Sigmoid colon (tissue), 4 donors: ENCODE measurements around the gene KRTAP9-2.
"Not testable (repeated sequence)": the region's sequence is repeated elsewhere in the genome, so short reads cannot be mapped to it uniquely, and the experiment has no call there.

Source experiments
- EP300 ChIP-seq, 4 donors: sonication (generic); formaldehyde crosslinking; IDR thresholded peaks; one replicate each; pipeline ENCODE4 v1.6.1; 2017; ENCODE audit warnings: antibody characterized with exemption in 4 of 4
- POLR2A ChIP-seq, 2 donors: fragments of 450-650 bp; IDR thresholded peaks; one replicate each; pipeline ENCODE4 v1.6.1; 2016; ENCODE audit warnings: antibody characterized with exemption in 2 of 2, mild to moderate bottlenecking in 2 of 2, moderate library complexity in 2 of 2
- TF ChIP-seq, protein P1 (sequence below), 4 experiments: fragments of 450-650 bp in 3 of 4; fragments of 200-600 bp in 1 of 4; IDR thresholded peaks; one replicate each; pipeline ENCODE4 v1.5.1; 2016 to 2019; ENCODE audit warnings: antibody characterized with exemption in 4 of 4, mild to moderate bottlenecking in 3 of 4, moderate library complexity in 2 of 4

DNA sequence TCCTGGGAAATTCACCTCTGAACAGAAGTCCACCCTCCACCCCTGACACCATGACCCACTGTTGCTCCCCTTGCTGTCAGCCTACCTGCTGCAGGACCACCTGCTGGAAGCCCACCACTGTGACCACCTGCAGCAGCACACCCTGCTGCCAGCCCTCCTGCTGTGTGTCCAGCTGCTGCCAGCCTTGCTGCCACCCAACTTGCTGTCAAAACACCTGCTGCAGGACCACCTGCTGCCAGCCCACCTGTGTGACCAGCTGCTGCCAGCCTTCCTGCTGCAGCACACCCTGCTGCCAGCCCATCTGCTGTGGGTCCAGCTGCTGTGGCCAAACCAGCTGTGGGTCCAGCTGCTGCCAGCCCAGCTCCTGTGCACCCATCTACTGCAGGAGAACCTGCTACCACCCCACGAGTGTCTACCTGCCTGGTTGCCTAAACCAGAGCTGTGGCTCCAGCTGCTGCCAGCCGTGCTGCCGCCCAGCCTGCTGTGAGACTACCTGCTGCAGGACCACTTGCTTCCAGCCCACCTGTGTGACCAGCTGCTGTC lies 49.3 kb downstream of the KRTAP9-2 start, which contains the start of gene KRTAP9-7:
- TF ChIP-seq, protein P1, sequence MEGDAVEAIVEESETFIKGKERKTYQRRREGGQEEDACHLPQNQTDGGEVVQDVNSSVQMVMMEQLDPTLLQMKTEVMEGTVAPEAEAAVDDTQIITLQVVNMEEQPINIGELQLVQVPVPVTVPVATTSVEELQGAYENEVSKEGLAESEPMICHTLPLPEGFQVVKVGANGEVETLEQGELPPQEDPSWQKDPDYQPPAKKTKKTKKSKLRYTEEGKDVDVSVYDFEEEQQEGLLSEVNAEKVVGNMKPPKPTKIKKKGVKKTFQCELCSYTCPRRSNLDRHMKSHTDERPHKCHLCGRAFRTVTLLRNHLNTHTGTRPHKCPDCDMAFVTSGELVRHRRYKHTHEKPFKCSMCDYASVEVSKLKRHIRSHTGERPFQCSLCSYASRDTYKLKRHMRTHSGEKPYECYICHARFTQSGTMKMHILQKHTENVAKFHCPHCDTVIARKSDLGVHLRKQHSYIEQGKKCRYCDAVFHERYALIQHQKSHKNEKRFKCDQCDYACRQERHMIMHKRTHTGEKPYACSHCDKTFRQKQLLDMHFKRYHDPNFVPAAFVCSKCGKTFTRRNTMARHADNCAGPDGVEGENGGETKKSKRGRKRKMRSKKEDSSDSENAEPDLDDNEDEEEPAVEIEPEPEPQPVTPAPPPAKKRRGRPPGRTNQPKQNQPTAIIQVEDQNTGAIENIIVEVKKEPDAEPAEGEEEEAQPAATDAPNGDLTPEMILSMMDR (IDR thresholded peaks at IDR 0.05), result not testable (repeated sequence)
- not testable (repeated sequence) for TF ChIP-seq POLR2A, EP300 (IDR thresholded peaks at IDR 0.05)
